ENCODE results near the gene ACTL9.
A peak's percentile ranks its signal among the peaks of the same experiment; 100 is the strongest.
"Not testable (repeated sequence)": the region's sequence is repeated elsewhere in the genome, so short reads cannot be mapped to it uniquely, and the experiment has no call there.

Gene ACTL9

DNA sequence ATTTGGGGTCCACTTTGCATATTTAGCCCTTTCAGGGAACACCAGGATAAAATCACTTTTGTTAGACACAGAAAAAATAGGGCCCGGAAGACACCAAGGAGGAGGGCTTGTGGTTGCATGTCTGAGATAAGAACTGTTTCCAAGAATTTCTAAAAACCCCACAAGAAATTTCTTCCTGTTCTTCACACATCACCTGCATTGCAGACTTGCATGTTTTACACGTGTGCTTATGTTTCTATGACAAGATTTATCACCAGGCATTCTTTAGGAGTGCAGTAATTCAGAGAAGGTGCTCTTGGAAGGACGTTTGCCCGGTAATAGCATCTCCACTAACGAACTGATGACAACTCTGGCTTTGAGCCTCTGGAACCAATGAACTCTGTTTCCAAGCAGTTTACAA is 7.1 kb upstream of the ACTL9 start:
- TF ChIP-seq, protein P1, sequence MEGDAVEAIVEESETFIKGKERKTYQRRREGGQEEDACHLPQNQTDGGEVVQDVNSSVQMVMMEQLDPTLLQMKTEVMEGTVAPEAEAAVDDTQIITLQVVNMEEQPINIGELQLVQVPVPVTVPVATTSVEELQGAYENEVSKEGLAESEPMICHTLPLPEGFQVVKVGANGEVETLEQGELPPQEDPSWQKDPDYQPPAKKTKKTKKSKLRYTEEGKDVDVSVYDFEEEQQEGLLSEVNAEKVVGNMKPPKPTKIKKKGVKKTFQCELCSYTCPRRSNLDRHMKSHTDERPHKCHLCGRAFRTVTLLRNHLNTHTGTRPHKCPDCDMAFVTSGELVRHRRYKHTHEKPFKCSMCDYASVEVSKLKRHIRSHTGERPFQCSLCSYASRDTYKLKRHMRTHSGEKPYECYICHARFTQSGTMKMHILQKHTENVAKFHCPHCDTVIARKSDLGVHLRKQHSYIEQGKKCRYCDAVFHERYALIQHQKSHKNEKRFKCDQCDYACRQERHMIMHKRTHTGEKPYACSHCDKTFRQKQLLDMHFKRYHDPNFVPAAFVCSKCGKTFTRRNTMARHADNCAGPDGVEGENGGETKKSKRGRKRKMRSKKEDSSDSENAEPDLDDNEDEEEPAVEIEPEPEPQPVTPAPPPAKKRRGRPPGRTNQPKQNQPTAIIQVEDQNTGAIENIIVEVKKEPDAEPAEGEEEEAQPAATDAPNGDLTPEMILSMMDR (IDR thresholded peaks at IDR 0.05; ENCODE audit: insufficient read depth, low read depth, low read length, missing control alignments) = no peak
- no peak for DNase-seq (ENCODE audit: low read depth)
- no peak overlapping the region for H3K4me3 ChIP-seq (ENCODE audit: low read length)

DNA sequence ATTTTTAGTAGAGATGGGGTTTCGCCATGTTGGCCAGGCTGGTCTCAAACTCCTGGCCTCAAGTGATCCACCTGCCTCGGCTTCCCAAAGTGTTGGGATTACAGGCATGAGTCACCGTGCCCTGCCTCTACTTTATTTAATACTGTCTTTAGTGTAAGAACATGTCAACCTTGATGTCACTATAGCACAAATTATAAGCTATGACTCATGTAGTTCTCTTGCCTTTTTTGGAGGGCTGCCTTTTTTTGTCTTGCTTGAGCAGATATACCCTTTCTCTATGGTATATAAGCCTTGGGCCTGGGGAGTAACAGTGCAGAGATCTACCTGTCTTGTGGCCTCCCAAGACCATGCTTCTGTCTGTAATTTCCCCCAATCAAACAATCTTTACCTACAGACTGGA is 6.7 kb upstream of the ACTL9 start:
- DNase-seq (ENCODE audit: low read depth); H3K4me3 ChIP-seq (ENCODE audit: low read length): not testable (repeated sequence)

DNA sequence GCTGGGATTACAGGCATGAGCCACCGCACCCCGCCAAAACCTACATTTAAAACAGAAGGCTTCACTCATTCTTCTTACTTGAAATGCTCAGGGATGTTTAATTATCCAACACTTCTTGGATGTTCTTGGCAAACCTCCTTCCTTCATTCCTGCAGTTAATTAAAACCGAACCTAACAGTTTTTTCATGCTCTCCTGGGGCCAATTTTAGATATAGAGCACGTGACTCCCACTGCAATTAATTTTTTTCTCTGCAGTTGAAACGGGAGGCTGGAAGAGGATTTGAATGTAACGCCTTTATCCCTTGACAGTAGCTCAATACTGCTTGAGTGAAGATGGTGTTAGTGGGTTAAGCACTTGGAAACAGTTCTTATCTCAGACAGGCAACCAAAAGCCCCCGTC is 4.6 kb upstream of the ACTL9 start:
- TF ChIP-seq, protein P1 (IDR thresholded peaks at IDR 0.05; ENCODE audit: insufficient read depth, low read depth, low read length, missing control alignments) = no peak
- H3K4me3 ChIP-seq (ENCODE audit: low read length) = no peak overlapping the region
- DNase-seq (ENCODE audit: low read depth) = no peak

DNA sequence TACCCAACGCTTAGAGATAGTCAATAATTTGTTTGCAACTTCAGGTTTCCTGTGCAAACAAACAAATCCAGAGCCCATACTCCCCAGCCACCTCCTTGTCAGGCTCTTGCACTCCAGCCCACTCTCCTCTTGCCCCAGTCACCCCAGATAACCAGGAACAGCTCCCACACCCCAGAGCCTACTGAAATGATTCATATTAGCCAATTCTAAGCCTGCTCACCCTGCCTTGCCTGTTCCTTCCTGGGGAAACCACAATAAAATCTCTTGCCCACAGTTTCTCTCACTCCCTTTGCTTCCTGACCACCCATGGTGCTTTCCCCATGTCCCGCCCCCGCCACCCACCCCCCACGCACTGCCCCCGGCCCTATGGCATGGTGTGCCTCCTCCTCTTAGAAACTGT is 3.8 kb upstream of the ACTL9 start:
- peak; percentile 7 for DNase-seq (ENCODE audit: low read depth)
- TF ChIP-seq, protein P1 (IDR thresholded peaks at IDR 0.05; ENCODE audit: insufficient read depth, low read depth, low read length, missing control alignments) = no peak
- no peak overlapping the region for H3K4me3 ChIP-seq (ENCODE audit: low read length)

DNA sequence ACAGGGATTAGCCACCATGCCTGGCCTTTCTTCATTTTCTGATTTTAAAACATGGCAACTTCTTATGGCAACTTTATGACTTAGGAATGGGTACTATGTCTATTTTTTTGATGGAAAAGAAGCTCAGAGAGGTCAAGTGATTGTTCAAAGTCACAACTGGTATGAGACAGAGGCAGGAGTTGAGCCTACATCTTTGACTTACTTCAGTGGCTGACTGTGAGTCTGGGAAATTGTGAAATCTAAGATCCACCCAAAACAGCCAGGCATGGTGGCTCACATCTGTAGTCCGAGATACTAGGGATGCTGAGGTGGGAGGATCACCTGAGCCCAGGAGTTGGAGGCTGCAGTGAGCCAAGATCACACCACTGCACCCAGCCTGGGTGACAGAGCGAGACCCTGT is 2.4 kb upstream of the ACTL9 start:
- no peak overlapping the region for H3K4me3 ChIP-seq (ENCODE audit: low read length)
- DNase-seq (ENCODE audit: low read depth) = no peak
- TF ChIP-seq, protein P1 (IDR thresholded peaks at IDR 0.05; ENCODE audit: insufficient read depth, low read depth, low read length, missing control alignments) = no peak

DNA sequence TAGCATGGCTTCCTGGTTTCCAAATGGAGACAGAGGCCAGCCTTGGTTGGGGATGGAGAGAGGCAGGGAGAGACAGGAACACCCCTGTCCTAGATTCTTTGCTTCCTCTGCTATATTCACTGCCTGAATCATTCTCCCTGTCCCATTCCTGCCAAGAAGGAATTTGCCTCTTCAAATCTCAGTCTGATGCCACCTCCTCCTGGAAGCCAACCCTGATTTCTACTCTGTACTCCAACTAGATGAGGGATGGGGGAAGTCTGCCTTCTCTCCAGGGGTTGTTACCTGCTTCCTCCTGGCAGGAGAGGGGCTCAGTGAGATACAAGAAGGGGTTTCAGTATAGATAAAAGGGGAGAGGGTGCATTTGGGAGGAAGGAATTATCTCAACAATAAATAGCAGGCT is 1.3 kb upstream of the ACTL9 start:
- DNase-seq (ENCODE audit: low read depth) = no peak
- no peak overlapping the region for H3K4me3 ChIP-seq (ENCODE audit: low read length)
- TF ChIP-seq, protein P1 (IDR thresholded peaks at IDR 0.05; ENCODE audit: insufficient read depth, low read depth, low read length, missing control alignments) = no peak

DNA sequence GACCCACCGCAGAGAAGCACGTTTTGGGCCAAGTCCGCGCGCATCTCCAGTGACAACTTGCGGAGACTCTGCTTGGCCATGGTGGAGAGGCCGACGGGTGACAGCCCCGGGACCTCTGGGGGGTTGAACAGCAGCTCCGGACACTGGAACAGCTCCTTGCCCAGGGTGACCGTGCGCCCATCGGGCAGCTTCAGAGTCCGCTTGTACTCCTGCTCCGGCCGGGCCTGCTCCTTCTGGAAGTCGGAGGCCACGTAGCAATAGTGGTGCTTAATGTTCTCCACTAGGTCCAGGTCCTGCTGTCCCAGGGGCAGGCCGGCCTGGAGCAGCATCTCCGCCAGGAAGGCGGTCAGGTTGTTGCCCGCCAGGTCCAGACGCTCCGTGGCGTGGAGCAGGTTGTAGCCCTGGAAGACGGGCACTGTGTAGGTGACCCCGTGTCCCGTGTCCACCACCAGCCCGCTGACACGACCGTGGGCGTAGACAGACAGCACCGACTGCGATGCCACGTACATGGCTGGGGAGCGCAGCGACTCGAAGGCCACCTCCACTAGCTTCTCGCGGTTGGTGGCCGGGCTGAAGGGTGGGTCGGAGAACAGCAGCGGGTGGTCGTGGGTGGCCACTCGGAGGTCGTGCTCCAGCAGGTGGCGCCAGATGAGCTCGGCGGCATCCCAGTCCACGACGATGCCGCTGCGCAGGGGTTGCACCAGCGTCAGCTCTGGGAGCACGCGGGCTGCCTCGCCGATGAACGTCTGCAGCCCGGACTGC is 743 bp downstream of the ACTL9 start:
- TF ChIP-seq, protein P1 (IDR thresholded peaks at IDR 0.05; ENCODE audit: insufficient read depth, low read depth, low read length, missing control alignments) = no peak
- DNase-seq (ENCODE audit: low read depth) = no peak
- H3K4me3 ChIP-seq (ENCODE audit: low read length) = no peak overlapping the region
